ENCODE results near the gene AGT. TPM values are rescaled to one million over a fixed set of nuclear protein-coding genes. Genes with fewer than 3 reads are reported as not detected.

The AGT gene
- 74.5 TPM for total RNA-seq
- long read RNA-seq, transcript AGT-201 (5 exons, 2,291 nt), result major isoform, 35 of 52 reads
- long read RNA-seq, partial matches to known transcripts, result 13 of 52 reads
- long read RNA-seq, other reads (novel, unspliced or antisense), result 4 of 52 reads

GRCh38 chr1:230713915-230714764, at the start of gene AGT:
TSS of gene AGT (minus strand) at chr1:230714122. CDS start at chr1:230710823, 3,299 bp downstream.
- peak; percentile 84 for DNase-seq (ENCODE audit: missing footprints)
- intact Hi-C loops (cut with DNase I), result loop anchor here (5.0 kb wide), 1 partner anchor 58 kb away; no protein-coding TSS in a partner anchor
- peak; percentile 96 for ATAC-seq

- intact Hi-C loops (cut with DNase I), result no loop called here
- no peak for DNase-seq (ENCODE audit: missing footprints)
- ATAC-seq, result no peak
Observed at GRCh38 chr1:230761443-230762167, 47.7 kb upstream of the AGT start.

- ATAC-seq (peak; percentile 39), DNase-seq (ENCODE audit: missing footprints) (no peak)
- intact Hi-C loops (cut with DNase I), result no loop called here
Observed at GRCh38 chr1:230760360-230760827, 46.5 kb upstream of the AGT start.

GRCh38 chr1:230759369-230760065, 45.6 kb upstream of the AGT start:
- DNase-seq (ENCODE audit: missing footprints) (no peak), ATAC-seq (no peak)
- intact Hi-C loops (cut with DNase I), result no loop called here

- DNase-seq (ENCODE audit: missing footprints) (no peak), ATAC-seq (no peak)
- intact Hi-C loops (cut with DNase I), result no loop called here
Observed at GRCh38 chr1:230758709-230759368, 44.9 kb upstream of the AGT start.

- ATAC-seq, result no peak
- intact Hi-C loops (cut with DNase I), result no loop called here
- no peak for DNase-seq (ENCODE audit: missing footprints)
Observed at GRCh38 chr1:230757856-230758708, 44.2 kb upstream of the AGT start.

GRCh38 chr1:230754796-230755195, 40.9 kb upstream of the AGT start:
- ATAC-seq, result peak; percentile 81
- intact Hi-C loops (cut with DNase I), result no loop called here
- peak; percentile 79 for DNase-seq (ENCODE audit: missing footprints)

- intact Hi-C loops (cut with DNase I), result no loop called here
- ATAC-seq, result peak; percentile 60
- DNase-seq (ENCODE audit: missing footprints), result peak; percentile 74
Observed at GRCh38 chr1:230753586-230754251, 39.8 kb upstream of the AGT start.

- ATAC-seq (no peak), DNase-seq (ENCODE audit: missing footprints) (no peak)
- intact Hi-C loops (cut with DNase I), result no loop called here
Observed at GRCh38 chr1:230753191-230753585, 39.3 kb upstream of the AGT start.

- DNase-seq (ENCODE audit: missing footprints) (no peak), ATAC-seq (peak; percentile 36)
- intact Hi-C loops (cut with DNase I), result no loop called here
Observed at GRCh38 chr1:230752407-230752806, 38.5 kb upstream of the AGT start.

GRCh38 chr1:230750986-230751625, 37.2 kb upstream of the AGT start:
- DNase-seq (ENCODE audit: missing footprints) (no peak), ATAC-seq (no peak)
- intact Hi-C loops (cut with DNase I), result no loop called here

GRCh38 chr1:230750576-230750975, 36.7 kb upstream of the AGT start:
- no peak for ATAC-seq
- intact Hi-C loops (cut with DNase I), result no loop called here

GRCh38 chr1:230749635-230750034, 35.7 kb upstream of the AGT start:
- intact Hi-C loops (cut with DNase I), result no loop called here
- no peak for ATAC-seq
- DNase-seq (ENCODE audit: missing footprints), result no peak

More at GRCh38 chr1:230750576-230750975, 36.7 kb upstream of the AGT start:
- no peak for DNase-seq (ENCODE audit: missing footprints)

GRCh38 chr1:230749150-230749549, 35.2 kb upstream of the AGT start:
- intact Hi-C loops (cut with DNase I), result no loop called here
- DNase-seq (ENCODE audit: missing footprints) (no peak), ATAC-seq (no peak)

- ATAC-seq (peak; percentile 56), DNase-seq (ENCODE audit: missing footprints) (no peak)
- intact Hi-C loops (cut with DNase I), result no loop called here
Observed at GRCh38 chr1:230747890-230748800, 34.2 kb upstream of the AGT start.

Data from Right ventricle myocardium inferior (tissue), 1 donor.